Activated CD4-positive, alpha-beta T cell treated with anti-CD3 and anti-CD28 coated beads, Interleukin-2, amount 10 ng/mL, durations not matched to agents 24 days and 14 days (primary cell): ENCODE results near the gene NAT16. TPM values are rescaled to one million over a fixed set of nuclear protein-coding genes. Genes with fewer than 3 reads are reported as not detected.

Source experiments
- DNase-seq: peaks from one replicate; pipeline ENCODE4 v3.0.0; 2022
- H3K27ac Mint-ChIP-seq: one replicate; pipeline ENCODE4 v1.8.0; 2022; ENCODE audit warnings: mild to moderate bottlenecking, mixed read lengths
- H3K27me3 Mint-ChIP-seq: one replicate; pipeline ENCODE4 v1.8.0; 2022; ENCODE audit warnings: mixed read lengths
- H3K36me3 Mint-ChIP-seq: one replicate; pipeline ENCODE4 v1.8.0; 2022; ENCODE audit warnings: low read depth, mild to moderate bottlenecking, mixed read lengths
- H3K4me1 Mint-ChIP-seq: one replicate; pipeline ENCODE4 v1.8.0; 2021; ENCODE audit warnings: mixed read lengths
- H3K4me3 Mint-ChIP-seq: one replicate; pipeline ENCODE4 v1.8.0; 2022; ENCODE audit warnings: mild to moderate bottlenecking, moderate library complexity, mixed read lengths
- H3K9me3 Mint-ChIP-seq: one replicate; pipeline ENCODE4 v1.8.0; 2021; ENCODE audit warnings: mixed read lengths
- intact Hi-C: fragments of 100-400 bp; cut with micrococcal nuclease; formaldehyde crosslinking; loops from one replicate; pipeline ENCODE4 v1.15.1; 2023
- total RNA-seq: library from RNA; stranded (reverse); gene quantifications from 2 replicates; pipeline ENCODE4 v1.2.3, GENCODE V29; 2022

The NAT16 gene
- total RNA-seq, 1 donor from 2014 or later = not detected

GRCh38 chr7:101171442-101171837 is 8.7 kb downstream of the NAT16 start:
- Mint-ChIP-seq H3K4me3 (peak overlapping the region; percentile 34), H3K36me3 (no peaks in the 10 kb centered on the region), H3K4me1 (peaks cover 49% of the 10 kb centered on the region), H3K27ac (peak overlapping the region; percentile 71), H3K27me3 (peaks cover 82% of the 10 kb centered on the region), H3K9me3 (no peaks in the 10 kb centered on the region)
- DNase-seq = no peak
- intact Hi-C loops = loop anchor here (10.0 kb wide), 1 partner anchor 133 kb away; no protein-coding TSS in a partner anchor

- Mint-ChIP-seq H3K9me3 (no peaks in the 10 kb centered on the region), H3K4me1 (peaks cover 54% of the 10 kb centered on the region), H3K27me3 (peaks cover 80% of the 10 kb centered on the region), H3K27ac (peak overlapping the region; percentile 11), H3K4me3 (peak overlapping the region; percentile 34), H3K36me3 (no peaks in the 10 kb centered on the region)
- peak; percentile 68 for DNase-seq
- intact Hi-C loops = loop anchor here (1.0 to 10.0 kb wide), 2 partner anchors 27 to 134 kb away; no protein-coding TSS in a partner anchor
Measured at GRCh38 chr7:101170617-101171441, 9.3 kb downstream of the NAT16 start.

DNA sequence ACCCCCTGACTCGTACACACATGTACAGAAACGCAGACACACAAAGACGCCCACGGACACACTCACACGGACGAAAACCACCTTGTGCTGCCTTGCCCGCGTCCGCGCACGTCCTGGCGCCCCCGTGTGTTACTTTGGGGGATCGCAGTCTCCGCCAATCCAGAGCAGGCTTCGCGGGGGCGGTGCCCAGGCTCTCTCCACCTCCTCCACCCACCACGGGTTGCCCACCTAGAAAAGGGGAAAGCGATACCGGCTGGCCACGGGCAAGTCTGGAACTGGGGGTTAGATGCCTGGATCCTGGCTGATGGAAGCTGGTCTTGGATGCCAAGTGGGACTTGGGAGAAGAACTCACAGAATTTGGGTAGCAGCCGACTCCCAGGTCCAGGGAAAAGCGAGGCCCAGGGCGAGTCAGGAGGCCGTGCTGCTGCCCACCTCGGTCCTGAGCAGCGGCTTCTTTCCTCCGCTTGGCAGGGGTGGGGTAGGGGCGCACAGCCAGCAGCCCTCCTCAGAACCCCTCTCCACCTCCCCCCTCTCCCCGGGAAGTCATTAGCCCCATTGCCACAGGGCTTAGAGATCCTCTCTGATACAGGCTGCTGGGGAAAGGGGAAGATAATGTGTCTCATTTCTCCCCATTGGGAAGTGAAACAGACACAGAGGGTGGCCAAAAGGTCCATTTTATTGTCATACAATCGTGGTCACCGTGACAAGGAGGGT is 10.1 kb downstream of the NAT16 start:
- H3K27ac Mint-ChIP-seq = peak overlapping the region; percentile 43
- peaks cover 59% of the 10 kb centered on the region for H3K4me1 Mint-ChIP-seq
- DNase-seq = peak; percentile 96
- H3K27me3 Mint-ChIP-seq = peaks cover 80% of the 10 kb centered on the region
- H3K4me3 Mint-ChIP-seq = peak overlapping the region; percentile 65
- intact Hi-C loops = loop anchor here (1.0 to 10.0 kb wide), 3 partner anchors 26 to 278 kb away; no protein-coding TSS in a partner anchor
- H3K9me3 Mint-ChIP-seq = peaks cover 4% of the 10 kb centered on the region
- H3K36me3 Mint-ChIP-seq = peaks cover 1% of the 10 kb centered on the region

DNA sequence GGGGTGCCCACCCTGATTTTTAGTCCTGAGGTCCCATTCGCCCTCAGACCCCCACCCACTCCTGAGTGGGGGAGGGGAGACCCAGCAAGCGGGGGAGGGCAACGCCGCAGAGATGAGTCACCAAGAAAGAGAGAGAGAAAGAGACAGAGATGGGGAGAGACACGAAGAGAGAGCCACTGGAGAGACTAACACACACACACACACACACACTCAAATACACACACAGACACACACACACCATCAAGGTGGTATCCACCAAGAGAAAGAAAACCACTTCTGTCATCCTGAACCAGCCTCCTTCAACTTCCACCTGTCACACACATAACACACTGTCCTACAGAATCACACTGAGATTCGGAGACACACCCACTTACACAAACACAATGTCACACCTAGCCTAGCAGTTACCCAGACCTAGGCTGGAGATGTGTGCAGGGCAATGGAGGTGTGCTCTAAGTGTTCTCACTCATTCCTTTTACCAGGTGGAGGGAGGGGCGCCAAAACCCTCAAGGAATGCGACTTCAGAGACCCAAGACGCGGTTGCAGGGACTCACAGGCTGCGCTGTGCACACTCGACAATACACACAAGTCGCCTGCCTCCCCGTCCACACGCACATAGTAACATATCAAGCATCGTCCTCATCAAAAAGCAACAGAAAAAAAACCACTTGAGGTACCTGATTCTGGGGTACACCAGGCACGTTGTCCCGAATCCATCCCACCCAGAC is 10.8 kb downstream of the NAT16 start:
- Mint-ChIP-seq H3K36me3 (peaks cover 1% of the 10 kb centered on the region), H3K4me3 (peak overlapping the region; percentile 65), H3K27me3 (peaks cover 80% of the 10 kb centered on the region), H3K4me1 (peaks cover 62% of the 10 kb centered on the region), H3K9me3 (peaks cover 4% of the 10 kb centered on the region), H3K27ac (peak overlapping the region; percentile 62)
- DNase-seq = no peak
- intact Hi-C loops = loop anchor here (5.0 kb wide), 1 partner anchor 277 kb away; no protein-coding TSS in a partner anchor

- peaks cover 58% of the 10 kb centered on the region for H3K4me1 Mint-ChIP-seq
- peak overlapping the region; percentile 62 for H3K4me3 Mint-ChIP-seq
- H3K27ac Mint-ChIP-seq = peak overlapping the region; percentile 70
Measured at GRCh38 chr7:101168412-101169049, 11.6 kb downstream of the NAT16 start.

GRCh38 chr7:101167645-101168411 is 12.3 kb downstream of the NAT16 start:
- intact Hi-C loops = loop anchor here (5.0 kb wide), 1 partner anchor 276 kb away; no protein-coding TSS in a partner anchor
- H3K36me3 Mint-ChIP-seq = peaks cover 1% of the 10 kb centered on the region
- peaks cover 73% of the 10 kb centered on the region for H3K27me3 Mint-ChIP-seq
- H3K9me3 Mint-ChIP-seq = peaks cover 4% of the 10 kb centered on the region
- H3K27ac Mint-ChIP-seq = peak overlapping the region; percentile 57
- H3K4me1 Mint-ChIP-seq = peaks cover 60% of the 10 kb centered on the region
- no peak for DNase-seq
- H3K4me3 Mint-ChIP-seq = peak overlapping the region; percentile 25

More at GRCh38 chr7:101168412-101169049, 11.6 kb downstream of the NAT16 start:
- Mint-ChIP-seq H3K9me3 (peaks cover 4% of the 10 kb centered on the region), H3K27me3 (peaks cover 74% of the 10 kb centered on the region), H3K36me3 (peaks cover 1% of the 10 kb centered on the region)
- DNase-seq = no peak
- intact Hi-C loops = loop anchor here (5.0 kb wide), 1 partner anchor 276 kb away; no protein-coding TSS in a partner anchor

DNA sequence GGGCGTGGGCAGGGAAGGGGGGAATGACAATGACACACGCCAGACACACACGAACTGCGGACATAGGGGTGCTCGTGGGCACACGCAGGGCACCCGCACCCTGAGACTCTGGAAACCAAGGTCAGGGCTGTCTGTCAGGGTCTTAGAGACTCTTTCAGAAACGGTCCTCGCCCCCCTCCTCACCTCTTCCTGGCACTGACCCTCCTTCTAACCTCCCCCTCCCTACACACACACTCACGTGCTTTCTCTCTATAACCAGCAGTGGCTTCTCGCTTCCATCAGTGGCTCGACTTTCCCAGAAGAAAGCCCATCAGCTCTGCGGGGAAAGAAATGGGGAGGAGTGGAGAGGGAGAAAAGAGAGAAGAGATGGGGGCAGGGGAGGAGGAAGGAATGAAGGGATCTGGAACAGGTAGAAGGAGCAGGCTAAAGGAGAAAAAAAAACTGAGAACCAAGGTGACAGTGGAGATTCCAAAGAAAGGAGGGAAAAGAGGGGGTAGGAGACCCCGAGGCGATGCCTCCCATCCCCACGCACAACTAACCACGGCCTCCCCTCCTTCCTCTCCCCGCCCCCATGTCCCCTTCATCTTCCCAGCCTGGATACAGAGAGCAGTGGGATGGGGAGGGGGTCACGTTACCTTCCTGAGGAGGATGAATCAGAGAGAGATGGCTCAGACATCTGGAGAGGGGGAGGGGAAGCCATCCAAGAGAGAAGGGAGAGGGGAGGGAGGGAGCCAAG is 13.0 kb downstream of the NAT16 start:
- Mint-ChIP-seq H3K27ac (peak overlapping the region; percentile 57), H3K4me1 (peaks cover 61% of the 10 kb centered on the region), H3K27me3 (peaks cover 73% of the 10 kb centered on the region), H3K9me3 (peaks cover 4% of the 10 kb centered on the region), H3K36me3 (peaks cover 1% of the 10 kb centered on the region), H3K4me3 (no peak overlapping the region)
- no peak for DNase-seq
- intact Hi-C loops = loop anchor here (5.0 kb wide), 1 partner anchor 275 kb away; no protein-coding TSS in a partner anchor

DNA sequence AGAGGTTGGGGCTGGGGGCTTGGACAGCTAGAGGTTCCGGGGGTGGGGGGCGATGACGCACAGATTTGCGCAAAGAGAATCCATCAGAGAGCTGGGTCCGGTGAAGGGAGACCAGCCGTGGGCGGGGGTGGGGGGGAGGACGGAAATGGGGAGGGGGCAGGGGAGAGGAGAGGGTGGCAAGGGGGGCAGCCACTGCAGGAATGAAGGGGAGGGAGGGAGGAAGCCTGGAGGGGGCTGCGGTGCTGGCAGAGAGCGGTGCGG is 13.5 kb downstream of the NAT16 start:
- peaks cover 58% of the 10 kb centered on the region for H3K4me1 Mint-ChIP-seq
- intact Hi-C loops = loop anchor here (5.0 kb wide), 1 partner anchor 274 kb away; no protein-coding TSS in a partner anchor
- no peak for DNase-seq
- H3K4me3 Mint-ChIP-seq = peak overlapping the region; percentile 92
- H3K27me3 Mint-ChIP-seq = peaks cover 69% of the 10 kb centered on the region
- no peak overlapping the region for H3K27ac Mint-ChIP-seq
- peaks cover 4% of the 10 kb centered on the region for H3K9me3 Mint-ChIP-seq
- H3K36me3 Mint-ChIP-seq = peaks cover 1% of the 10 kb centered on the region

GRCh38 chr7:101165958-101166647 is 14.0 kb downstream of the NAT16 start:
- Mint-ChIP-seq H3K4me1 (peaks cover 53% of the 10 kb centered on the region), H3K9me3 (peaks cover 4% of the 10 kb centered on the region), H3K27me3 (peaks cover 66% of the 10 kb centered on the region), H3K36me3 (peaks cover 6% of the 10 kb centered on the region), H3K27ac (peak overlapping the region; percentile 84), H3K4me3 (peak overlapping the region; percentile 92)
- intact Hi-C loops = loop anchor here (1.0 to 5.0 kb wide), 3 partner anchors 8 to 274 kb away; partner anchors contain the start of gene AP1S1
- DNase-seq = no peak

- H3K36me3 Mint-ChIP-seq = peaks cover 8% of the 10 kb centered on the region
- intact Hi-C loops = loop anchor here (1.0 to 5.0 kb wide), 3 partner anchors 9 to 273 kb away; partner anchors contain the start of gene AP1S1
- H3K4me3 Mint-ChIP-seq = peak within 1 kb of the TSS; percentile 92
- H3K27me3 Mint-ChIP-seq = peaks cover 58% of the 10 kb centered on the region
- H3K9me3 Mint-ChIP-seq = peaks cover 4% of the 10 kb centered on the region
- peak; percentile 98 for DNase-seq
- peak within 1 kb of the TSS; percentile 84 for H3K27ac Mint-ChIP-seq
- H3K4me1 Mint-ChIP-seq = peaks cover 45% of the 10 kb centered on the region
Measured at GRCh38 chr7:101165075-101165957, 14.8 kb downstream of the NAT16 start, which contains the start of gene VGF. VGF (minus strand) TSS chr7:101165569; CDS start chr7:101164843, 726 bp downstream.
